HG02981 (cell line): Measurements from ENCODE around the gene OPRD1.

Experiments
- ATAC-seq: cut with Tn5 transposase; IDR thresholded peaks from one replicate; pipeline ENCODE4 v1.9.1; 2021; ENCODE audit warnings: mild to moderate bottlenecking, moderate library complexity; ENCODE audit not compliant: unreplicated experiment

Gene OPRD1

DNA sequence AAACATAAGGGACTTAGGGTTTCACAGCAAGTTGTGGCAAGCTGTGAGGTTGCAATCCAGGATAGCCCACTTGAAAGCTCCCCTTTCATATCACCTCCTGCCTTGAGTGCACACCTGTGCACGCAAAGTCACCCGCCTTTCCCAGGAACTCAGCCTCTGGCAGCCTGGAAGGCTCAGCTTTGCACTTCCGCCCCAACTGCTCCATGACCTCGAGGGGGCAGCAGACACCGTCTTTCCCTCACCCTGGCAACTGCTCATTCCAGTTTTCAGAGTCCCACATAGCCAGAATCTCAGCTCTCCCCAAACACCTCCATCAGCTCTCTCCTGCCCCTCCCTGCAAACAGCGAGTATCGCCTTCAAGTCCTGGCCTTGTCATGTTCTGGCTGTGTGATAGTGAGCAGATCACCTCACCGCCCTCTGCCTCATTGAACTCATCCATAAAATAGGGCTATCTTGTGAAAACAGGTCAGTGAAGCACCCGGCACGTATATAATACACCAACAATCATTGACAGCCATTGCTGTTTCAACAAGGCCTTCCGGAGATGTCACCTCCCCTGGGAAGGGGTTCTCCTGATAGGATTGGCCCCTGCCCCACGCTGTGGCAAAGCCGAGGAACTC lies 70.1 kb downstream of the OPRD1 start:
- ATAC-seq, result no peak

DNA sequence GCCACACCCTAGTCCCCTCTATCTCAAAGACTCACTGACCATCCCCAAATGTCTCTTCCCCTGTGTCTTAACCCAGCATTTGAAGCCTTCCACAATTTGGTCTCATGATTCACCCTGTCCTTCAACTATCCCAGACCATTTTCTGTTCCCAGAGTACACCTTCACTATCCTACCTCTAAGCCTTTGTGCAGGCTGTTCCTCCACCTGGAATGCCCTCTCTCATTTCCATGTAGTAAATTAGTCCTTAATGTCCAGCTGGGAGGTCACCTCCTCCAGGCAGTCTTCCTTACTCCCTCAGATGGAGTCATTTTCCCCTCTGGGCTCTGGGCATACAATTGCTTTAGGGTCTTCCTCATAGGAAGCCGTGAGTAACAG lies 71.3 kb downstream of the OPRD1 start:
- ATAC-seq, result no peak

DNA sequence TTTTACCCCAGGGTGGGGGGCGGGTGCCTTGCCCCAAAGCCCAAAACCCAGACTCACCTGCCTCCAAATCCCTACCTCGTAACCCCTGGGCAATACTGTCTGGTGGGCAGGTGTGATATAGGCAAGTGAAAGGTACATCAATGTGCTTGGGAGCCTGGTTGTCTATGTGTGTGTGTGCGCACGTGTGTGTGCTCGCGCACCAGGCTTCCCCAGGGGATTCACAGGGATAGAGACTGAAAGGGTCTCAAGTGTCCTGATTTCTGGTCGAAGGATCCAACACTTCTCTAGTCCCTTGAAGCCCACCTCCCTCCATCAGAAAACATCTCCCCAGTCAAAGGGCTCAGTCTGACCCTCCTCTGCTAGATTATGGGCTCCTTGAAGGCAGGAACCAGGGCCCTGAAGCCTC lies 73.5 kb downstream of the OPRD1 start:
- no peak for ATAC-seq

- no peak for ATAC-seq
These were observed 74.2 kb downstream of the OPRD1 start for GRCh38 chr1:28885977-28886730.

- ATAC-seq, result peak; percentile 61
These were observed 74.9 kb downstream of the OPRD1 start for GRCh38 chr1:28886731-28887418.

GRCh38 chr1:28887419-28887834 lies 75.5 kb downstream of the OPRD1 start:
- ATAC-seq, result no peak

DNA sequence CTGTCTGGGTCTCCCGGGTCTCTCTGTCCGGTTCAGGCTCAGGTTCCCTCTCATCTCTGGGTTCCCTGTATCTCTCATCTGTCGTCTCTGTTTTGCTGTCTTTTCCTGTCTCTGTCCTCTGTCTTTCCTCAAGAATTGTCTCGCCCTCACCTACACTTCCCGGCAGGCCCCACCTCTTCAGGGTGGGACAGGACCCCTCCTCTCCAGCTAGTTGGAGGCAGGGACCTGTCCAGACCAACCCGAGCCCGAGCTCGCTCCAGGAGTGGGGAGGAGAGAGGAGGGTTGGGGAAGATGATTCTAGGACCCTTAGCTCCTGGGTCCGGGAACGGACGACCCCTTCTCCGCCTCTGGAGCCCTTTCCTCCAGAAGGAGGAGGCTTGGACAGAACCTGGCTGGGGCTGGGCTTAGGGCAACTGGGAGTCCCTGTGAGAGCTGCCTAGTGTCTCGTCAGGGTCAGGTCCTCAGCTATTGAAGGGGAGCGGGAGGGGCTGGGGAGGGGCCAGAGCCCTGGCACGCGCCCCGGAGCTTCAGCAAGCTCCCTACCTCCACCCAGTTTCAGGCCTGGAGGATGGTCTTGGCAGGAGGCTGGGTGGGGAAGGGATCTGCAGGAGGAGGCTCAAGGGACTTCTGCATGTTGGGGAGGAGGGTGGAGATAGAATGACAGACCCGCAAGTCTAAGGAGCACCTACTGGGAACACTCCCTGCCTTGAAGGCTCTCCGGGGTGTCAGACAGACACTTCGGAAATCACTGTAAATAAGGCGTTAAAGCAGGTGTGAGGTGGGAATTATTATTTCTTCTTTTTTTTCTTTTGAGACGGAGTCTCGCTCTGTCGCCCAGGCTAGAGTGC lies 76.1 kb downstream of the OPRD1 start:
- no peak for ATAC-seq

GRCh38 chr1:28888915-28889314 lies 76.9 kb downstream of the OPRD1 start:
- no peak for ATAC-seq

DNA sequence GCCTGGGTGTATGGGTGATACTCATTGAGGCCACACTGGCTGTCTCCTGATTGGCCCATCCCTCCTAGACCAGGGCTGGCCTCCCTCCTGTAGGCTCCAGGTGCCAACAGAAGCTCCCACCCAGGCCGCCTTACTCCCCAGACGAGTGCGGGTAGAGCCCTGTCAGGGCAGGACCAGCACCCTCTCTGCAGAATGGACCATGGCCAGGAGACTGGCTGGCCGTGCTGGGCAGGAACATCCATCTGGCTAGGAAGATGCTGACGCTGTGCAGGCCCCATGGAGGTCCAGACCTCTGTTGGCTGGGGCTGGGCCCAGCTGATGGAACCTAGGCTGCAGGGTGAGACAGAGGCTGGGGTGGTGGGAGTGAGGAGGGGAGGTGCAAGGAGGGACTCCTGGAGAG lies 77.4 kb downstream of the OPRD1 start:
- ATAC-seq, result no peak

- ATAC-seq, result no peak
These were observed 78.5 kb downstream of the OPRD1 start for GRCh38 chr1:28890435-28890834.

- ATAC-seq, result no peak
These were observed 78.9 kb downstream of the OPRD1 start for GRCh38 chr1:28890836-28891235.

DNA sequence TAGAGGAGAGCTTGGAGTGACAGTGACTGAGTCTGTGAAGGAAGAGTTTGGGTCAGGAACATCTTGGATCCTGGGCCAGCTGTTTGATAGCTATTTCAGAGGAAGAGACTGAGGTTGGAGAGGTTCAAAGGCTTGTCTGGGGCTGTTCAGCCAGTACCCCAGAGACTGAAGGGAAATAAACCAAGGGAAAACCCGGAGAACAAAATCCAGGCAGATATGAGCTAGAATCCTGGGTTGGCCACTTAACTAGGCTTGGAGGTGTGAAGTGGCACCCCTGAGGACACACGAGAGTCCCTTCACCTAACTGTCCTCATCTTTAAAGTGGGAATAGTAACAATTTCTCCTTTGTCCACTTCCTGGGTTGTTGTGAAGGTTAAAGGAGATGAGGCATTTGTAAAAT lies 79.3 kb downstream of the OPRD1 start:
- no peak for ATAC-seq

DNA sequence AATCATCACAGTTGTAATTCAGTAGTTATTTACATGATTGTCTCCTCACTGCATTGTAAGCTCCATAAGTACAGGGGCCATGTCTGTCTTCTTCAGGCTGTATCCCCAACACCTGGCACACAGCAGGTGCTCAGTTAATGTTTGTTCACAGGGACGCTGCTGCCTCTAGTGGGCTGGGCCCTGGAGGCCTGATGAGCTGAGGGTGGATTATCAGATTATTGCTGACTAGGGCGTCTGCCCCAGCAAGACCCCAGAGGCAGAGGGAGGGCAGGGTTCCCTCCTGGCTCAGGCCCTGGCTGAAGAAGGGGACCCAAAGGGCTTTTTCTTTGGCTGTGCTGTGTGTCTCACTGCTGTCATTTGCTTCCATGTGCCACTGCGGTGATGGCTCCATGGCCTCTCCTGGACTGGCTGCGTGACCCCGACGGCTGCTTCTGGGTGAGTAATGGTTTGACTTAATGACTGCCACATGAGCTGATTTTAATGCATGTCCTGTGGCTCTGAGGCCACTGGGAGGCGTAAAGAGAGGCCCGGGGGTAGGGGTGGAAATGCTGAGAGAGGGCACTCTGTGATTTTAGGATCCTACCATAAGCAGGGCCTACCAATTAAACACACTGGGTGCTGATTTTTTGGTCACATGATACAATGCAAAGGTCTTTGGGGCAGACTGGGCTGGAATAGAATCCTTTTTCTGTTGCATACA lies 81.6 kb downstream of the OPRD1 start:
- ATAC-seq, result no peak

DNA sequence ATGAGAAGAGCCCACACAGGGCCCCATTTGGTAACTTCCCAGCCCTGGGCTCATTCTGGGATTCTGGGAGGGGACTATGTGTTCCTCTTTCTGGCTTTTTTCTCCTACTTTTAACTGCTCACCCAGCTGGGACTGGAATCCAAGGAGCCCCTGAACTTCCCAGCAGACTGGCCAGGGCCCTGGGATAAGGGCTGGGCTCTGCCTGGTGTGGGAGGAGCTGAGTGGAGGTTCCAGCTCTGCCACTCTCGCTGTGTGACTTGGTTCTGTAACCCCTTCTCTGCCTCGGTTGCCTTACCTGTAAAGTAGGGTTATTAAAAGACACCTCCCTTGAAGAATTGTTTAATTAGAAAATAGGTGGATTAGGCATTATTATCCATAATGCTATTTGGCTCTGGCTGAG lies 82.8 kb downstream of the OPRD1 start:
- no peak for ATAC-seq

DNA sequence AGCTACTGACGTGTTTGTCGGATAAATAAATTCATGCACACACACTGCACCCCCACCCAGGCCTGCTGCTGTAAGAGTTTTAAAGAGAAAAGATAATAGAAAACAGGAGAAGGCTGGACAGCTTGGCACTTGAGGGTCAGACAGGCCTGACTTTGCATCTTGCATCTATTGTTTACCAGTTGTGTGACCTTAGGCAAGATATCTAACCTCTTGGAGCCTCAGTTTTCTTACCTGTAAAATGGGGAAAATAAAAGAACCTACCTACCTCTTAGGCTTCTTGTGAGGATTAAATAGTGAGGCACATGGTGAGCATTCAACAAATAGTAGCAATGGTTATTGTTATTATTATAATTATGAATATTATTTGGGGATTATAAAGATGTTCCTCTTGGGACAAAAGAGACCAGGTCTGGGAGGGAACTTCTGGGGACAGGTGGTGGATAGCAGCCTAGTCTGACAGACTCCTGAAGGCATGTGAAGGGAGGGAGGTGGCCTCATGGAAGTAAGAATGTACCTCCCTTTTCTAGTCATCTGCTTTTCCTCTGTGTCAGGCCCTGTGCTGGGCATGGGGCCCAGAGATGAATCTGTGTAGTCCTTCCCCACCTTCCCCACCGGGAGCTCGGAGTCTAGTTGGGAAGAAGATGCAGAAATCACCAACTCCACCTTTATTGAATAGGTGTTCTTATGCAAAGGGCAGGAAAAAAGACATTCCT lies 84.1 kb downstream of the OPRD1 start:
- no peak for ATAC-seq

DNA sequence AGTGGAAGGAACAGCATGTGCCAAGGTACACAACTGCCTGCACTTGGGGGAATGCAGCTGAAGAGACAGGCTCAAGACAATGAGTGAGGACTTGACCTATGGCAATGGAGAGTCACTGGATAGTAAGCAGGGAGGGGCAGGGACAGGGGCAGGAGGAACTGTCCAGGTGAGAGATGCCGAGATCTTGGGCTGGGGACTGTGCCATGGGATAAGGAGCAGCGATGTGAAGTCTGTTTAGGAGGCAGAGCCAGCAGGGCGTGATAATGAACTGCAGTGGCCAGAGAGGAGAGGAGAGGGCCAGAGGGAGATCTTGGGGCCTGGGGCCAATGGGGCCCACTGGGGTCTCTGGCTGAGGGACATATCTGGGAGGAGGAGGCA lies 84.6 kb downstream of the OPRD1 start:
- no peak for ATAC-seq

GRCh38 chr1:28897789-28898188 lies 85.8 kb downstream of the OPRD1 start:
- ATAC-seq, result no peak

DNA sequence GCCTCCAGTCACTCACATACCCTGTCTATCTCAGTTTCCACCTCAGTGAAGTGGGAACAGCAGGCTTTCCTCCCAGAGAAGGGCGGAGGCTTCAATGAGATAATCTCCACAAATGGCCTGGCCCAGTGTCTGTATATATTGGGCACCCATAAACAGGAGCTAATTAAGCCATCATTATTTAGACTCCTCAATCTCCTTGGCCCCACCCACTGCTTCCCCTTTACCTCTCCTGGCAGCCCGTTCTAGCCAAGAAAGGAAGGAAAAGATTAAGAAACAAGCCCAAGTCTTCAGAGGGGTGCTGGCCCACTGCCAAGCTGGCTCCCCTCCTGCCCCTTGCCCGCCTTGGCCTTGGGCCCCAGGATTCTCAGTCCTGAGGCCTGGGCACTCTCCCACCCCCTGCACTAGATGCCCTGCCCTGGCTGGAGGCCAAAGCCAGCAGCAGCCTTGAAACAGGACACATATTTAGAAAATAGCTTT lies 86.5 kb downstream of the OPRD1 start:
- no peak for ATAC-seq

DNA sequence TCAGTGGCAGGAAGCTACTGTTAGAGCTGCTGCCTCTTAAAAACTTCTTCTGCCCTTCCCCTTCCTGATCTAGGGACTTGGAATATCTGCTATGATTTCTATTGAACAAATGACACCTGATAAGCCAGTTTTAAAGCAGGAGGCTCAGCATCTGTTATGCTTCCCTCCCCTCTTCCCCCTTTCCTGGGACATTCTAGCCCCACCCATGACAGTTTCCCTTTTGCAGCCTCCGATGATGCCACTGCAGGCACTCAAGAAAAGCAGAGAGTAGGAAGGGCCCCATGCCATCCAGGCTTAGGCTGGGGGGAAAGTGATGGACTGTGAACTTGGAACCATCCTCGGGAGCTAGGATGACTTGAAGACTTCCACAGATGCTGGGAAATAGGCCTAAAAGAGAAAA lies 87.3 kb downstream of the OPRD1 start:
- ATAC-seq, result no peak

DNA sequence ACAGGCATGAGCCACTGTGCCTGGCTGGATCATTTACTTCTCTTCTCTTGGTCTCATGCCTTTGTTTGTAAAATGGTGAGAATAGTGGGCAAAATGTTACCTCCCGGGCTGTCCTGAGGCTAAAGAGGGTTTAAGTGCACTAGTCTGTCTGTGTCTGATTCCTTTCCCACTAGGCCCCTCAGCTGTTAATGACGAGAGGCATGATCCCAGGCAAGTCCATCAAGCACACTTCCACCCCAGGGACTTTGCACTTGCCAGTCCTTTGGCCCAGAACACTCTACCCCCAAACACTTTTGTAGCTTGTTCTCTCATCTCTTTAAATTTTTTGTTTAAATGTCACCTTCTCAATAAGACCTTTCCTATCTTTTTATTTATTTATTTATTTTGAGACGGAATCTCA lies 88.6 kb downstream of the OPRD1 start:
- no peak for ATAC-seq
